Central memory CD8-positive, alpha-beta T cell (primary cell): ENCODE measurements around the gene PRPF6.

Source experiments
- ATAC-seq: fragments of 150-1000 bp; cut with Tn5 transposase; replicated peaks from 2 replicates; pipeline ENCODE4 v1.10.0; 2022; ENCODE audit warnings: mild to moderate bottlenecking, moderate FRiP score, moderate number of reproducible peaks; ENCODE audit not compliant: poor library complexity, severe bottlenecking; ENCODE audit errors: extremely low read depth
- DNase-seq, 2 donors: peaks; one replicate each; pipeline ENCODE4 v3.0.0; 2021; ENCODE audit warnings: low spot score in 2 of 2
- H3K27ac Mint-ChIP-seq: one replicate; pipeline ENCODE4 v1.8.0; 2022; ENCODE audit warnings: low read depth, mild to moderate bottlenecking, moderate library complexity, mixed read lengths
- H3K27me3 Mint-ChIP-seq: one replicate; pipeline ENCODE4 v1.8.0; 2022; ENCODE audit warnings: mixed read lengths
- H3K36me3 Mint-ChIP-seq: one replicate; pipeline ENCODE4 v1.8.0; 2022; ENCODE audit warnings: mild to moderate bottlenecking, moderate library complexity, mixed read lengths; ENCODE audit not compliant: insufficient read depth
- H3K4me1 Mint-ChIP-seq: one replicate; pipeline ENCODE4 v1.8.0; 2022; ENCODE audit warnings: mixed read lengths
- H3K4me3 Mint-ChIP-seq: one replicate; pipeline ENCODE4 v1.8.0; 2022; ENCODE audit warnings: mild to moderate bottlenecking, moderate library complexity, mixed read lengths
- H3K9me3 Mint-ChIP-seq: one replicate; pipeline ENCODE4 v1.8.0; 2022; ENCODE audit warnings: mixed read lengths

Gene PRPF6

DNA sequence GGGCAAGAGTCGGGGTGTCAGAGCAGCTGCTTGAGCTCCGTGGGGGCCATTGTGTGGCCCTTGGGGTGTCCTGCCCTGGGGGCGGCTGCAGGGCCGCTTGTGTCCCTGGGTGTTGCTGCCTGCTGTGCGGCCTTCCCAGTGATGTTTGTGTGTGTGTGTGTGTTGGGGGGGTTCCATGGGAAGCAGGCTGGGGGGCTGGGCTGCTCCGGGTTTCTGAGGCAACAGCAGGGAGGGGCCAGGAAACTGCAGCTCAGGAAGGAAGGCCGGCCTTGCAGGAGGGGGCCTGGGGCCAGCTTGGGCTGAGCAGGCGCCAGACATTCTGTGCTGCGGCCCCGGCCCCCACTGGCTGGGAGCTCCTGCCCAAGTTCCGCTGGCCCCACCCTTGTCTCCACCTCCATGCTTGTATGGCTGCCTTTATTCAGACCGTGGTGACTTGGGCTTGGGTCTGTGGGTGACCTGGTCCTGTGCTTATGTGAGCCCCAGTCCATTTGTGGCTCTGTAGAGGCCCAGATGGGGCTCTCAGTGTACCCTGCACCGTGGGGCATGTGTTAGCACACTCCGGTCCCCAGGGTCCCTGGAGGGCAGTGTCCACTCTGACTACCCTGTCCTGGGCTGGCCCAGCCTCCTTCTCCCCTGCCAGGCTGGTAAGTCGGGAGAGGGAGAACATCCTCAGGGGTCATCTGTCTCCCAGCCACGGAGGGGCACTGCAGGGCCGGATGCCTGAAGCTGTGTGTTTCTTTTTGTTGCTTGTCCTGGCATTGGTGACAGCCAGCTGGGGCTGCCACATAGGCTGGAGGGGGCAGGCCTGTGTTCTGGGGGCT lies 73.1 kb downstream of the PRPF6 start:
- DNase-seq (no peak), ATAC-seq (no peak)
- peaks cover 15% of the 10 kb centered on the region for H3K27me3 Mint-ChIP-seq
- H3K4me1 Mint-ChIP-seq = peaks cover 10% of the 10 kb centered on the region
- no peak overlapping the region for H3K4me3 Mint-ChIP-seq
- no peak overlapping the region for H3K27ac Mint-ChIP-seq
- H3K9me3 Mint-ChIP-seq = no peaks in the 10 kb centered on the region
- H3K36me3 Mint-ChIP-seq = peaks cover 1% of the 10 kb centered on the region

DNA sequence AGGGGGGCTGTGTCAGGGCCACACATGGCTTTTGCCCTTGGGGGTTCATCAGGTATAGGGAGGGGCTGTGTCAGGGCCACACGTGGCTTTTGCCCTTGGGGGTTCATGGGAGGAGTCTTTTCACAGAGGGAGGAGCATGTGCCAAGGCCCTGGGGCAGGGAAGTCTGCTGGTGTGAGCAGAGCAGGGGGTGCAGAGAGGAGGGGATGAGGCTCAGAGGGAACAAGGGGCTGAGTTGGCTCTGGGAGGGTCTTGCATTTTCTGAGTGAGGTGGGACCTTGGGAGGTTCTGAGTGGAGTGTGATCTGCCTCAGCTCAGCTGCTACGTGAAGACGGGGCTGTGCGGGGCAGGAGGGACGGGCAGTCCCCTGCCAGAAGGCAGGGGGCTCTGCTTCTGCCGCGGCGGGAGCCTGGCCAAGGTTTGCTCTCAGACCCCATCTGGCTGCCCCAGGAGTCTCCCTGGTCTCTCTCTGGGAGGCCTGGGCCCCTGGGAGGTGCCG lies 74.5 kb downstream of the PRPF6 start:
- Mint-ChIP-seq H3K36me3 (peaks cover 1% of the 10 kb centered on the region), H3K9me3 (no peaks in the 10 kb centered on the region), H3K27me3 (peaks cover 15% of the 10 kb centered on the region), H3K27ac (peak overlapping the region; percentile 67), H3K4me1 (peaks cover 15% of the 10 kb centered on the region), H3K4me3 (no peak overlapping the region)
- ATAC-seq (no peak), DNase-seq (no peak)

DNA sequence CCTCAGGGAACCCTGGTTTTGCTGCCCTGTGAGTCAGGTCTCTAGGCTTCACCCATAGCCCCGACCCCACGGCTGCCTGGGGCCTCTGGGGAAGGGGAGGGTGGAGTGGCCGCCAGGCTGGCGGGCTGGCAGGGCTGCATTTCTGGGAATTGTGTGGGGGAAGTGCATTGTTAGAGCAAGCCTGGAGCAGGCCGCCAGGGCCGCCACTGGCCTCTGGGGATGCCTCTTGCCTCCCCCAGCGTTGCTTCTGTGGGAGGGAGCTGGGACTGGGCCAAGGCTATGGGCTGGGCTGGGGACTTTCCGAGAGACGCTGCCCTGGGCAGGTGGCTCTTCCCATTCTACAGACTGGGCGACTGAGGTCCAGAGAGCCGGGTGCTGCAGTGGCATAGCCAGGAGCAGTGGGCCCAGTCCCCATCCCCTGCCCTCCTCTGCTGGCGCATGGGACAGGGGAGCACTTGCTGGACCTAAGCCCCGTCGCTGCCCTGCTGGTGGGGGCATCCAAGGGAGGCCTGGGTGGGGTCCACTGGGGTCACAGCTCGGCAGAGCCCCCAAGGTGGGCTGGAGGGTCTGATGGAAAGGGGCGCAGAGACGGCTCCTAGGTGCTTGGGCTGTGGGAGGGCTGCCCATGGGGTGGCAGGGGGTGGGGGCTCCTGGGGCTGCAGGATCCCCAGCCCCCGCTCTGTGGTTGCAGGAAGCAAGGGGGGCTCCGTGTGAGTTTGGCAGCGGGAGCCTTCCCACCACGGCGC lies 75.1 kb downstream of the PRPF6 start:
- Mint-ChIP-seq H3K27me3 (peaks cover 15% of the 10 kb centered on the region), H3K36me3 (peaks cover 1% of the 10 kb centered on the region), H3K4me1 (peaks cover 15% of the 10 kb centered on the region), H3K9me3 (no peaks in the 10 kb centered on the region), H3K27ac (no peak overlapping the region), H3K4me3 (no peak overlapping the region)
- no peak for ATAC-seq
- DNase-seq = no peak

DNA sequence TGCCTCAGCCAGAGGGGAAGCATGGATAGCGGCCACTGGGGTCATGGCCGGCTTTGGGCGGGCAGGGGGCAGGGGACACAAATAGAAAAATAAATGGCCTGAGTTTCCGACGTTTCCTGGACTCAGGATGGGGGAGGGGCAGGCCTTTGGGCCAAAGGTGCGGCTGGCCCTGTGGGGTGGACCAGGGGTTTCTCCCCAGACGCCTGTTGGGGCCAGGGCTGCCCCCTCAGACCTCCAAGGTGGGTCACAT lies 75.6 kb downstream of the PRPF6 start:
- H3K27me3 Mint-ChIP-seq = peaks cover 15% of the 10 kb centered on the region
- H3K27ac Mint-ChIP-seq = no peak overlapping the region
- no peaks in the 10 kb centered on the region for H3K9me3 Mint-ChIP-seq
- peaks cover 15% of the 10 kb centered on the region for H3K4me1 Mint-ChIP-seq
- peaks cover 1% of the 10 kb centered on the region for H3K36me3 Mint-ChIP-seq
- no peak overlapping the region for H3K4me3 Mint-ChIP-seq
- DNase-seq (no peak), ATAC-seq (no peak)

DNA sequence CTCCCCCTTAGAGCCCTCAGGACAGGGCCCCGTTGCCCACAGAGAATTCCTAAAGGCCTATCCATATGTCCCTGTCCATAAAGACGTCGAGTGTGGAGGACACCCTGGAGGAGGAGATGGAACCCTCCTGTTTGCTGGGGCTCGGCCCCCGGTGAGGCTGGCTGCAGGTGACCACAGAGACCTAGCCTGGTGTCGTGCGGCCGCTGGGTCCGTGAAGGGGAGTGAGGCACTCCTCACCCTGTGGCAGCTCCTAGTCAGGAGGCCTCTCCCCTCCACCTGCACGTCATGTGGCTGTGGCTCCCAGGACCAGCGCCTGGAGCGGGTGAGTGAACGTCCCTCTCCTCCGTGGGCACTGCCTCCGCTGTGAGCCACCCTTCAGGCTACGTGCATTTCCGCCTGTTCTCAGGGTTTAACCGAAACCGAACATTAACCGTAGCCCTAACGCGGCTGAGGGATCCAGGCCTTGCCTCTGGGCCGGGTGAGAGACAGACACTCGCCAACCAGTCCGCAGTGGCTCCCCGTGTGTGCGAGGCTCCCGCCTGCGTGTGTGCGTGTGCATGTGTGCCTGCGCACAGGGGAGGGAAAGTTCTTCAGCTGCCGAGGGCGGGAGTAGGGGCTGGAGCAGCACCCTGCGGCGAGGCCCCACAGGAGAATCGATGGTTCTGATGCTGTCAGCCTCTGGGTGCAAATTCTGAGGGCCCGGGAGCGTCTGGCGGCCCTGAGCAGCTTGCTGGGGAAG lies 76.1 kb downstream of the PRPF6 start:
- ATAC-seq (peak; percentile 24), DNase-seq (no peak)
- no peak overlapping the region for H3K27ac Mint-ChIP-seq
- peak overlapping the region; percentile 40 for H3K4me3 Mint-ChIP-seq
- H3K9me3 Mint-ChIP-seq = no peaks in the 10 kb centered on the region
- H3K36me3 Mint-ChIP-seq = peaks cover 1% of the 10 kb centered on the region
- H3K27me3 Mint-ChIP-seq = peaks cover 15% of the 10 kb centered on the region
- peaks cover 15% of the 10 kb centered on the region for H3K4me1 Mint-ChIP-seq

- Mint-ChIP-seq H3K27ac (no peak overlapping the region), H3K9me3 (no peaks in the 10 kb centered on the region), H3K4me1 (peaks cover 15% of the 10 kb centered on the region), H3K36me3 (peaks cover 4% of the 10 kb centered on the region), H3K4me3 (peak overlapping the region; percentile 40), H3K27me3 (peaks cover 12% of the 10 kb centered on the region)
- ATAC-seq (peak; percentile 83), DNase-seq (peak; percentile 53 to 69)
These were observed 76.9 kb downstream of the PRPF6 start for GRCh38 chr20:64057628-64058498.

- no peaks in the 10 kb centered on the region for H3K9me3 Mint-ChIP-seq
- peaks cover 5% of the 10 kb centered on the region for H3K27me3 Mint-ChIP-seq
- DNase-seq = no peak
- no peak overlapping the region for H3K27ac Mint-ChIP-seq
- H3K4me1 Mint-ChIP-seq = peaks cover 15% of the 10 kb centered on the region
- ATAC-seq = no peak
- H3K36me3 Mint-ChIP-seq = peaks cover 5% of the 10 kb centered on the region
- H3K4me3 Mint-ChIP-seq = no peak overlapping the region
These were observed 77.6 kb downstream of the PRPF6 start for GRCh38 chr20:64058536-64058935.

DNA sequence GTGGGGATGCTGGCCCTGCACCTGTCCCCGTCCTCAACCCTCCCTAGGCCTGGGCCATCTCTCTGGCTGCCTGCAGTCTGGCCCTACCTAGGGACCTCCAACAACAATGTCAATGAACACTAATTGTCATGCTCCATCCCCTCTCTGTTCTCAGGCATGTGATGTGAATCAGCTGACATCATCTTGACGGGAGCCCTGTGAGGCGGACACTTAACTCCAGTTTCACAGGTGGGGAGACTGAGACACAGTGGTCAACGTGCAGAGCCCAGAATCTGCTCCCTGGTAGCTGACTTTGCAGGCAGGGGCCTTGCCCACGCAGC lies 81.3 kb downstream of the PRPF6 start:
- ATAC-seq (no peak), DNase-seq (no peak)
- peaks cover 41% of the 10 kb centered on the region for H3K4me1 Mint-ChIP-seq
- no peaks in the 10 kb centered on the region for H3K27me3 Mint-ChIP-seq
- H3K36me3 Mint-ChIP-seq = peaks cover 8% of the 10 kb centered on the region
- no peak overlapping the region for H3K27ac Mint-ChIP-seq
- H3K9me3 Mint-ChIP-seq = no peaks in the 10 kb centered on the region
- peak overlapping the region; percentile 84 for H3K4me3 Mint-ChIP-seq

DNA sequence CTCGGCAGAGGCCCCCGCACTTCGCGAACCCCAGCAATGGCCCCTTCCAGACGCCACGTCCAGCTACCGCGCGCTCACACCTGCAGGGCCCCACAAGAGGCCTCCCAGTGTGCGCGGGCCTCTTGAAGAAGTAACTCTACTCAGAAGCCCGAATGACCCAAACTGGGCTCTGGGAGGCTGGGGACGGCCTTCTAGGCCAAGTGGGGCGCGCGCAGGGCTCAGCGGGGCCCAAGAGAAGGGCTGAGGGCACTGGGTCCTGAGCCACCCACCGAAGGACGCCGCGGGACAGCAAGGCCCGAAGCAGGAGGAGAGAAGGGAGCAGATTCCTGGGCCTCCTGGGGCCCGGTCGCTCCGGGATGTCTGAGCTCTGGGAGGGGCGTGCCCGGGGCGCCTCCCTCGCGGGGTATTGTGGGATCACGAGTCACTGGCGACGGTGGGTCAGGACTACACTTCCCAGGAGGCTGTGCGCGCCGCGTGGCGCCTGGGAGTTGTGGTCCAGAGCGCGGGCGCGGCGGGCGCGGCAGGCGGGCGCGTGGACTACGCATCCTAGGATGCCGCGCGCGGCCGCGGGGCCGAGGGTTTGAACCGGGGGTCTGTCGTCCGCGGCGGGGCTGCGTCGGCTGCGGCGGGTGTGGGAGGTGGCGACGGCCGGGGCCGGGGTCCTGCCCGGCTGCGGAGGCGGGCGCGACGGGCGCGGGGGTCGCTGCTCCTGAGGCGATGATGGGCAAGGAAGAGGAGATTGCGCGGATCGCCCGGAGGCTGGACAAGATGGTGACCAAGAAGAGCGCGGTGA lies 81.9 kb downstream of the PRPF6 start, which contains the start of gene TCEA2:
TCEA2 (plus strand) TSS at position 603 of the 793 bp plus-strand sequence; CDS start at position 718, 115 bp downstream.
- Mint-ChIP-seq H3K27ac (peak within 1 kb of the TSS; percentile 19), H3K9me3 (no peaks in the 10 kb centered on the region), H3K4me3 (peak within 1 kb of the TSS; percentile 84), H3K36me3 (peaks cover 8% of the 10 kb centered on the region), H3K27me3 (no peaks in the 10 kb centered on the region), H3K4me1 (peaks cover 43% of the 10 kb centered on the region)
- peak; percentile 82 to 85 for DNase-seq
- ATAC-seq = peak; percentile 92

GRCh38 chr20:64063389-64064144 lies 82.6 kb downstream of the PRPF6 start:
- Mint-ChIP-seq H3K4me3 (peak overlapping the region; percentile 84), H3K4me1 (peaks cover 38% of the 10 kb centered on the region), H3K36me3 (peaks cover 8% of the 10 kb centered on the region), H3K27me3 (no peaks in the 10 kb centered on the region), H3K9me3 (no peaks in the 10 kb centered on the region), H3K27ac (peak overlapping the region; percentile 17)
- ATAC-seq = no peak
- no peak for DNase-seq

DNA sequence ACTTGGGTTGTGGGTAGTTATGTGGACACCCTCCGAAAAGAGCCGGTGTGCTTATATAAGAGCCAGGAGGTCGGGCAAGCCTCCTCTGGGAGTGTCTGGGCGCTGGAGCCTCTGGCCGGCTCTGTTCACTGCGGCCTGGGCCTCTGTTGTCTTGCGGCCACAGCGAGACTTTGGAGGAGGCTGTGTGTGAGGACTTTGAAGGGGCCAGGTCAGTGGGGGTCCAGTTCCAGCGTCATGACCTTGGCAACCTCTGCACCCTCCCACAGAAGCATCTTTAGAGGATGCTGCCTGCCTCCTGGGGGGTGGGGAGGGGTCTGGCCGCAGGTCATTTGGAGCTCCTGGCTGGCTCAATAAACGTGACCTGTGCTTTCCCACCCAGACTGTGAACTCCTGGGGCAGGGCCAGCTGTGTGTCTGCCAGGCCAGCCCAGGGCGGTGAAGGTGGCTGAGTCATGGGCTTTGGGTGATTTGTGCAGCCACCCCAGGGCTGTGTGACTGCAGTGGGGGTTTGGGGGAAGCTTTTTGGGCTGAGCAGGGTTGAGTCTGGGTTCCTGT lies 83.3 kb downstream of the PRPF6 start:
- DNase-seq (no peak), ATAC-seq (no peak)
- H3K4me3 Mint-ChIP-seq = peak overlapping the region; percentile 84
- H3K27ac Mint-ChIP-seq = peak overlapping the region; percentile 17
- H3K36me3 Mint-ChIP-seq = peaks cover 11% of the 10 kb centered on the region
- H3K9me3 Mint-ChIP-seq = no peaks in the 10 kb centered on the region
- peaks cover 36% of the 10 kb centered on the region for H3K4me1 Mint-ChIP-seq
- no peaks in the 10 kb centered on the region for H3K27me3 Mint-ChIP-seq
